Body of pancreas (tissue), 4 donors: Measurements from ENCODE around the gene MLPH.

Source experiments
- CTCF ChIP-seq, 7 experiments: fragments of 450-650 bp in 4 of 7; fragments of 200-600 bp in 3 of 7; sonication (generic) in 3 of 7; IDR thresholded peaks; one replicate each; pipeline ENCODE4 v1.5.1; 2016 to 2019; ENCODE audit warnings: antibody characterized with exemption in 7 of 7
- POLR2A ChIP-seq, 3 donors: fragments of 450-650 bp; IDR thresholded peaks; one replicate each; pipeline ENCODE4 v1.6.1; 2016; ENCODE audit warnings: antibody characterized with exemption in 3 of 3, mild to moderate bottlenecking in 2 of 3

GRCh38 chr2:237457388-237457941, 29.6 kb upstream of the MLPH start:
- TF ChIP-seq CTCF (IDR thresholded peaks at IDR 0.05) (no peak), POLR2A (IDR thresholded peaks at IDR 0.05) (no peak)
